NCI-H187 treated with DMSO at 0.1 percent for 48 hours (cell line): ENCODE results near the gene ANKAR.

Experiments used
- DNase-seq: peaks from one replicate; lab custom pipeline; 2025; lab: John Stamatoyannopoulos, UW

Gene ANKAR

DNA sequence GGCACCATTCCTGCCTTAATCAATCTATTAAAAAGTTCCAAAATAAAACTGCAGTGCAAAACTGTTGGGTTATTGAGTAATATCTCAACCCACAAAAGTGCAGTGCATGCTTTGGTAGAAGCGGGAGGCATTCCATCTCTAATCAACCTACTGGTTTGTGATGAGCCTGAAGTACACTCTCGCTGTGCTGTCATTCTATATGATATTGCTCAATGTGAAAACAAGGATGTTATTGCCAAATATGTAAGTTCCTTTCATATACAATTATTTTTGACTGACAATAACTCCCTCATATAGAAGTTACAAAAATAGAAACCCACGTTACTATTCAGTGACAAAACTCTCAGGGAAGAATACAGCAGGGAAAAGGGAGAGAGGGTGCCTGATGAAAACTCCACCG is 45.1 kb downstream of the ANKAR start:
- no peak for DNase-seq

DNA sequence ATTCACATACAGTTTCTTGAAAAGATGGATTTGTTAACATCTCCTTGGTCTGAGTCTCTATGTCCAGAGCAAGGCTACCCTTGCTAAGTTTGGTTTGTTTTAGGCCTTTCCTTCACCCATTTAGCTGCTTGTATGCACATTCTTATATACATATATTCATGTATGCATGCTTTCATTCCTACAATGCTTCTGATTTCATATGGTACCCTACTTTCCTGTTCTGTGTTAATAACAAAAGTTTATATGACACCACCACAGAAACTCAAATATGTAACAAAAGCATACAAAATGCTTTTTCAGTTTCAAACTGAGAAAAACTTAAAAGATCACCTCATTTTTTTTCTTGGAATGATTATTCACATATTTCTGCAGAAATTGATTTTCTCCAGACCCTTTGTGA is 48.7 kb downstream of the ANKAR start:
- DNase-seq, result no peak
